GM19438 (cell line): Measurements from ENCODE around the gene C7orf57.
"Not testable (repeated sequence)": the region's sequence is repeated elsewhere in the genome, so short reads cannot be mapped to it uniquely, and the experiment has no call there.

Experiments used
- ATAC-seq: cut with Tn5 transposase; IDR thresholded peaks from one replicate; pipeline ENCODE4 v1.9.1; 2021; ENCODE audit warnings: low read depth; ENCODE audit not compliant: unreplicated experiment

The C7orf57 gene

GRCh38 chr7:48031111-48031510 is 4.2 kb upstream of the C7orf57 start:
- ATAC-seq = no peak

- ATAC-seq = no peak
Measured at GRCh38 chr7:48033922-48034321, 1.4 kb upstream of the C7orf57 start.

DNA sequence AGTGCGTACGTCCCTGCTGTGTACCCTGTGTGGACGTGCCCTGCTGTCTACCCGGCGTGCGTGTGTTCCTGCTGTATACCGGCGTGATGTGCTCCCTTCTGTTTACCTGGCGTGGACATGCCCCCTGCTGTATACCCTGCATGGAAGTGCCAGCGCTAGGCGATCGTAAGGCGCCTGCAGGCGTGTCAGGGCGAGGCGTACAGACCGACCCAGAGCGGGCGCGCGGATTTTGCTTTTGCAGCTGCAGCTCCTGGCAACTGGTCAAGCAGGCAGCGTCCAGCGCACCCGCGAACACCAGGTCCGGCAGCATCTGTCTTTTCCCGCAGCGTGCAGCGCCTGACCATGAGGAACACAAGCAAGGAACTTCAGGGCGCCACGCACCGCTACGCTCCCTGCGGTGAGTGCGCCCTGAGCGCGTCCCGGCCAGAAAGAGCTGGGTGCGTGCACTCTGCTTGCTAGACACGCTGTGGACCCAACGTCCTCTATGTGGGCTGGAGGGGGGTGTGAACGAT is 680 bp downstream of the C7orf57 start:
- no peak for ATAC-seq

DNA sequence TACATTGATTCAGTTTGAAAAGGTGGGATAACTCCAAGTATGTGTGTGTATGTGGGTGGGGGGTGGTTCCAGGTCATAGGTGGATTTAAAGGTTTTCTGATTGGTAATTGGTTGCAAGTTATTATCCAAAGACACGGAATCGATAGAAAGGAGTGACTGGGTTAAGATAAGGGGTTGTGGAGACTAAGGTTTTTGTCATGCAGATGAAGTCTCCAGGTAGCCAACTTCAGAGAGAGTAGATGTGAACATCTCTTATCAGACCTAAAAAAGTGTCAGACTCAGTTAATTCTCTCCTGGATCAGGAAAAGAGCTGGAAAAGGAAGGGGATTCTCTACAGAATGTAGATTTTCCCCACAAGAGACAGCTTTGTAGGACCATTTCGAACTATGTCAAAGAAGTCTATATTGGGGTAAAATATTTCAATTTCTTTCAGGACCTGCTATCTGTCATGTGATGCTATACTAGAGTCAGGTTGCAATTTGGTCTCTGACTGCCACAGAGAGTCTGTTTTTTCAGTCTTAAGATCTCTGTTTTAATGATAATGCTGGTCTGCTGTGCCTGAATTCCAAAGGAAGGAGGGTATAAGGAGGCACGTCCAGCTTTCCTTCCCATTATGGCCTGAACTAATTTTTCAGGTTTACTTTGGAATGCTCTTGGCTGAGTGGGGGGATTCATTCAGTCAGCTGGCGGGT is 3.6 kb downstream of the C7orf57 start:
- ATAC-seq = no peak

- no peak for ATAC-seq
Measured at GRCh38 chr7:48040944-48041652, 5.8 kb downstream of the C7orf57 start.

DNA sequence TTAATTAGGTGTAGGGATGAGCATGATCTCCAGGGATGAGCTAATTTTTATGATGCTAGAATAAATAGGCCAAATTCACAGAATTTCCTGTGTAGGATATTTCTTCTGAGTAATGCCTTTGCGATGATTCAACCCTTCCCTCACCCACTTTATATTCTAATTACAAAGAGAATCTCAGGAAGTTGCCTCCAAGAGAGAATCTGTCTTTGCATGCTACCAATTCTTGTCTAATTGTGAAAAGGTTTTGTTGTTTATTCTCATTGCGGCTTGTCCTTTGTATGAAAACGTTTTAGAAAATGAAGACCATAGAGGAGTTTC is 6.3 kb downstream of the C7orf57 start:
- ATAC-seq = no peak

- ATAC-seq = no peak
Measured at GRCh38 chr7:48042216-48042615, 6.9 kb downstream of the C7orf57 start.

GRCh38 chr7:48042636-48043035 is 7.3 kb downstream of the C7orf57 start:
- ATAC-seq = no peak

- no peak for ATAC-seq
Measured at GRCh38 chr7:48045195-48045765, 9.9 kb downstream of the C7orf57 start.

DNA sequence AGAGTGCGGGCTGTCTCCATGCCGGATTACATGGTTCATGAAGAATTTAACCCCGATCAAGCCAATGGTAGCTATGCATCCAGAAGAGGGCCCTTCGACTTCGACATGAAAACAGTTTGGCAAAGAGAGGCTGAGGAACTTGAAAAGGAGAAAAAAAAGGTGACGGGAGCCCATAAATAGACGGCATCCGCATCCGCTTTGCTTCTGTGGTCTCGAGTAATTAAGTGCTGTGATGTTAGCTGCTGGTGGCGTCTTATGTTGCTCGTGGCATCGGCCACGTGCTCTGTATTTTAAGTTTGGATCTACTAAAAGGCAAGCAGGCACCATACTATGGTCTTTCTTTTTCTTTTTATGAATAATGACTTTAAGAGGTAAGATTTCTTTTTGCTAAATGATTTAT is 11.1 kb downstream of the C7orf57 start:
- no peak for ATAC-seq

DNA sequence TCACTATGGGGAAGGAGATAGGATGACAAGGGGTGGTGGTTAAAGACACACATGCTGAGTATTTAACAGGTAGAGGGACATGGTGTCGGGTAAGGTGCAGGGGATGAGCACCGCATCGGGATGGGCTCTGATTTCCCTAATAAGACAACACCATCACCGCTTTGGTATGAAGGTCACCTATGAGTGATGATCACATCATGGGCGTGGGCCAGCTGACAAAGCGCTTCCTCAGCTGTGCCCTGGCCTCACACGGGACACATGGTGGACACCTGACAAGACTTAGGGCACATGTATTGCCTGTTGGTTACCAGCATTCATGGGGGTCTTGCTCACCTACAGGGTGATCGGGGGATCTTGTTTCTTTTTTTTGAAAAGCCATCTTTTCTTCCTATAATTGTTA is 12.8 kb downstream of the C7orf57 start:
- ATAC-seq = no peak

DNA sequence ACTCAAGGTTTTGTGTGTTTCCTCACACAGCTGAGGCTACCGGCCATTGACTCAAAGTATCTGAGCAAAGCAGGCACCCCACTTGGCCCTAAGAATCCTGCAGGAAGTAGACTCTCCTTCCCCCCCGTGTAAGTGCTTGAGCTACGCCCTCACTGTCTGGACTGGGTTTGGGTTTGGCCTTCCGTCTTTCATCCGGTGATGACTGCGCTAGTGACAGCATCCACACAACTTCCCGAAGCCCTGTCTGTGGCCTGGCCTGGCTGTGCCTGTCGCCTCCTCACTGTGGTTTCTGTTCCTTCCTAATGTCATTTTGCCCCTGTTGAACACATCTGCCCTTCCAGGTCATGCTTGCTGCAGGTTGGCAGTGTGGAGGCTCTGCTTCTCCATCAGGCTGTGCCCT is 14.5 kb downstream of the C7orf57 start:
- ATAC-seq = no peak

GRCh38 chr7:48052748-48053147 is 17.4 kb downstream of the C7orf57 start:
- no peak for ATAC-seq

GRCh38 chr7:48053736-48054135 is 18.4 kb downstream of the C7orf57 start:
- ATAC-seq = no peak

DNA sequence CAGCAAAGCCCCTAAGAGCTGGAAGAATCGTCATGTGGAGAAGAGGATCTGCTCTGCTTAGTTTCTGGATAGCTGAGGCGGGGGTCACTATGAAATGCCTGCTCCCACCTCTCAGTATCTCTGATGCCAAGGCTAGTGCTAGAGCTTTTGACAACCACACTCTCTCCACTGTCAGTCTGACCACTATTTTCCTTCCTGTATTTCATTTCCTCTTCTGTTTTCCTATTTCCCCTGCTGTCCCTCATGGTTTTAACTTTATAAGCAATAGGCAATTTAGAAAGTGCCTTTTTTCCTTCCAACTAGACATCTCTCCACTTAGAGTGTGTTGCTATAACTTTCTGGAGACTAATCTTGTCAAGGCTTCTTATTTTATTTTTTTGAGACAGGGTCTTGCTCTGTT is 23.6 kb downstream of the C7orf57 start:
- no peak for ATAC-seq

DNA sequence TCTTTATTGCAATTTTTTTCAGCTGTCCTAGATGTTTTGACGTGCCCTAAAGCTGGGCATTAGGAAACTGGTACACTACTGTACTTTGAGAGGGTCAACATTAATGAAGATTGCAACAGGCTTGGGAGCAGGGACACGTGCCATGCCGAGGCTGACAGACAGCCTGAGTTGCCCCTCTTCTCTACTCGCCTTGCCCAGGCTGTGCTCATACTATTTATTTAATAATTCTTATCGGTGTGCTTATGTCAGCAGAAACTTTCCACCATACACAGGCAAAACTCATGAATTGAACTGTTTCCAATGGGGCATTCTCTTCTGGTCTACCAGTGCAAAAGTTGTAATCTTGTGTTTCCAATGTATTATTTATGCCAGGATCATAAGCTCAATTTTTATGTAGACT is 24.4 kb downstream of the C7orf57 start:
- no peak for ATAC-seq

DNA sequence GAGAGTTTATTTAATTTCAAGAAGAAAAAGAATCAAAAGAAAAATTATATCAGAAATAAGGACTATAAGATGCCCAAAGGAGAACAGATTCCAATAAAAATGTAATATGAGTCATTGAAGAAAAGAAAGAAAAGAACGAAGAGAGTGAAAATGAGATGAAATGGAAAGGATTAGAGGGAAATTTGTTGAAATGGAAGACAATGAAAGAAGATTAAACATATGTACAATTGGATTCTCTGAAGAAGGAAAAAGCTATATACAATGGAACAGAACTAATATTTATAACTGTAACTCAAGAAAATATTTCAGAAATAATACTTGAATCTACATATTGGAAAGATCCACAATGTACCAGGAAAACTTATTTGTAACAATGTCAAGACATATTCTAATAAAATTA is 28.6 kb downstream of the C7orf57 start:
- no peak for ATAC-seq

DNA sequence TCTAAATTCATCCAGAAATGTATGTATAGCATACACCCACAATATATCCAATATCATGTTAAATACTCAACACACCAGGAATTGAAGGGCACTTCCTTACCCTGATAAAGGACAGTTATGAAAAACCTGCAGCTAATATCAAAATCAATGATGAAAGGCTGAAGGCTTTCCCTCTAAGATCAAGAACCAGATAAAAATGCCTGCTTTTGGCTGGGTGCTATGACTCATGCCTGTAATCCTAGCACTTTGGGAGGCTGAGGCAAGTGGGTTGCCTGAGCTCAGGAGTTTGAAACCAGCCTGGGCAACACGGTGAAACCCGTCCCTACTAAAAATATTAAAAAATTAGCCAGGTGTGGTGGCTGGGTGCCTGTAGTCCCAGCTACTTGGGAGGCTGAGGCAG is 32.1 kb downstream of the C7orf57 start:
- ATAC-seq = no peak

GRCh38 chr7:48074204-48074654 is 38.9 kb downstream of the C7orf57 start:
- no peak for ATAC-seq

DNA sequence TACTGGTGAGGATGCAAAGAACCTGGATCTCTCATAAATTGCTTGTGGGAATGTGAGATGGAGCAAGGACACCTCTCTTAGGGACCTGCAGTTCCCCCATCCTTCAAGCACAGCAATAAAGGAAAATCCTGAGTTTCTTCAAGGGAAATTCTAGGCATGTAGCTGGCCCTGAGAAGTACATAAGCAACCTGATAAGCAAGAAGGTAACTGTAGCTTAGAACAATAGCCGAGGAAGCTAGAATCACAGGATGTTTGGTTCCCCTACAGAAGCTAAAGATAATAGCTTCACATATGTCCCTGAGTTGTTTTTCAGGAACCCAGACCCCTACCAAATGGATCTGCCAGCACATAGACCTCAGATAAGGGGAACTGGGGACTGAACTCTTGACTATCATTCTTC is 42.1 kb downstream of the C7orf57 start:
- ATAC-seq = no peak

DNA sequence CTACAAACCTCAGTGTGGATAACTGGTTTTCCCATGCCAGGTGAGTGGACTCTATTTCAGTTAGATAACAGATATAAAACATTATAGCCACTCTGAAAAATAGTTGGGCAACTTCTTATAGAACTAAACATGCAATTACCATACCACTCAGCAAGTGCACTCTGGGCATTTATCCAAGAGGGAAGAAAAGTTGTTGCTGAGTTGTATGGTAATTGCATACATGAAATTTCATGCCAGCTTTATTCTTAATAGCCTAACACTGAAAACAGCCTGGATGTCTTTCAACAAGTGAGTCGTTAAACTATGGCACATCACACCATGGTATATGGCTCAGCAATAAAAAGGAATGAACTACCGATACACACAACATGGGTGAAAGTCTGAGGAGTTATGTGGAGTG is 43.1 kb downstream of the C7orf57 start:
- ATAC-seq = no peak

- ATAC-seq = not testable (repeated sequence)
Measured at GRCh38 chr7:48082378-48082777, 47.0 kb downstream of the C7orf57 start.
